Activated naive CD4-positive, alpha-beta T cell treated with Interleukin-2 at 50 U/mL for 16 hours (primary cell): ENCODE data around the gene CHRM3.

Source experiments
- DNase-seq: peaks from one replicate; pipeline ENCODE4 v3.0.0-alpha.2; 2020

The CHRM3 gene

GRCh38 chr1:239417221-239417620, 30.9 kb downstream of the CHRM3 start:
- no peak for DNase-seq

GRCh38 chr1:239417986-239418640, 31.7 kb downstream of the CHRM3 start:
- DNase-seq = no peak

- DNase-seq = no peak
Observed at GRCh38 chr1:239418681-239419080, 32.3 kb downstream of the CHRM3 start.

- no peak for DNase-seq
Observed at GRCh38 chr1:239421811-239422210, 35.4 kb downstream of the CHRM3 start.

GRCh38 chr1:239422818-239423217, 36.5 kb downstream of the CHRM3 start:
- DNase-seq = no peak

- DNase-seq = no peak
Observed at GRCh38 chr1:239426821-239427475, 40.6 kb downstream of the CHRM3 start.

GRCh38 chr1:239427712-239428111, 41.3 kb downstream of the CHRM3 start:
- DNase-seq = no peak

GRCh38 chr1:239428120-239428710, 41.8 kb downstream of the CHRM3 start:
- DNase-seq = no peak

- DNase-seq = no peak
Observed at GRCh38 chr1:239429163-239429562, 42.8 kb downstream of the CHRM3 start.

- DNase-seq = no peak
Observed at GRCh38 chr1:239432255-239432654, 45.9 kb downstream of the CHRM3 start.

GRCh38 chr1:239434181-239434580, 47.8 kb downstream of the CHRM3 start:
- no peak for DNase-seq
